ENCODE measurements around the gene PSEN1. TPM values are rescaled to one million over a fixed set of nuclear protein-coding genes. Genes with fewer than 3 reads are reported as not detected.

PSEN1 gene
- total and polyA plus RNA-seq, 10 of the 15 experiments (the other 5 are each of a cell fraction or from before 2014, with no cell fraction given), result 8.9 to 32.3 (median 21.8) TPM

DNA sequence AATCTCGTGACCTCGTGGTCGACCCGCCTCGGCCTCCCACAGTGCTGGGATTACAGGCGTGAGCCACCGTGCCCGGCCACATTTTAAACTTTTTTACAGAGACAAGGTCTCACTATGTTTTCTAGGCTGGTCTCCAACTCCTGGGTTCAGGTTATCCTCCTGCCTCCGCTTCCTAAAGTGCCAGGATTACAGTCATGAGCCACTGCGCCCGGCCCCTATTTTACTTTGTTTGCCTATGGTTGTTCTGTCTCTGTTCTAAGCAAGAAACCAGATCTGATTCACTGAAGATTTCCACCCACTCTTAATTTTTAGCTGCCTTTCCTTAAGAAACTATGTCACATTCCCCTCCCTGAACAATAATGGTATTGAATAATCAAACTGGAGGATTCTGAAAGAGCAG is 38.9 kb upstream of the PSEN1 start:
- no peak for DNase-seq (ENCODE audit: low read depth, low spot score)
- H3K27me3 ChIP-seq (replicated peaks in 1 of 2; ENCODE audit: control insufficient read depth in 2 of 2, insufficient read depth in 2 of 2, low read length in 1 of 2), result no peaks in the 10 kb centered on the region
- in situ Hi-C loops (cut with MboI) (no loop called here), intact Hi-C loops (cut with micrococcal nuclease; ENCODE audit: unreplicated experiment) (no loop called here)
- no peak overlapping the region for H3K4me3 ChIP-seq
- SMC1A ChIA-PET (ENCODE audit: uncharacterized antibody, unreplicated experiment), result interaction anchor here (0.6 to 1.2 kb wide), 3 partner anchors 46 to 959 kb away, joined by 3 to 4 read pairs (median 3); no protein-coding TSS in a partner anchor
- H3K9ac ChIP-seq (ENCODE audit: control insufficient read depth, insufficient read depth, low read length), result no peak overlapping the region
- no peak for ATAC-seq
- H3K27ac ChIP-seq (ENCODE audit: control insufficient read depth, insufficient read depth), result no peak overlapping the region
- no TSS peak for BruUV-seq (replicated peaks)
- CTCF ChIA-PET, result interaction anchor here (1.0 kb wide), 1 partner anchor 83 kb away, joined by 3 read pairs; no protein-coding TSS in a partner anchor
- H4K20me1 ChIP-seq (ENCODE audit: control insufficient read depth, insufficient read depth), result no peaks in the 10 kb centered on the region
- no peaks in the 10 kb centered on the region; the same call in 1 of the 2 replicates for H3K79me2 ChIP-seq (ENCODE audit: control insufficient read depth, insufficient read depth, low read length)
- 97% methylated on average over 11 of the region's 11 CpGs for WGBS (ENCODE audit: insufficient coverage, insufficient replicate concordance, low lambda C conversion rate, missing lambda C conversion rate)
- H3K4me1 ChIP-seq (ENCODE audit: control insufficient read depth, insufficient read depth, low read length), result no peaks in the 10 kb centered on the region
- no peak for FAIRE-seq
- no peak for TF ChIP-seq TCF3 (IDR thresholded peaks at IDR 0.05; ENCODE audit: borderline replicate concordance, insufficient read depth, low read depth, low read length)
- TF ChIP-seq, protein P1, sequence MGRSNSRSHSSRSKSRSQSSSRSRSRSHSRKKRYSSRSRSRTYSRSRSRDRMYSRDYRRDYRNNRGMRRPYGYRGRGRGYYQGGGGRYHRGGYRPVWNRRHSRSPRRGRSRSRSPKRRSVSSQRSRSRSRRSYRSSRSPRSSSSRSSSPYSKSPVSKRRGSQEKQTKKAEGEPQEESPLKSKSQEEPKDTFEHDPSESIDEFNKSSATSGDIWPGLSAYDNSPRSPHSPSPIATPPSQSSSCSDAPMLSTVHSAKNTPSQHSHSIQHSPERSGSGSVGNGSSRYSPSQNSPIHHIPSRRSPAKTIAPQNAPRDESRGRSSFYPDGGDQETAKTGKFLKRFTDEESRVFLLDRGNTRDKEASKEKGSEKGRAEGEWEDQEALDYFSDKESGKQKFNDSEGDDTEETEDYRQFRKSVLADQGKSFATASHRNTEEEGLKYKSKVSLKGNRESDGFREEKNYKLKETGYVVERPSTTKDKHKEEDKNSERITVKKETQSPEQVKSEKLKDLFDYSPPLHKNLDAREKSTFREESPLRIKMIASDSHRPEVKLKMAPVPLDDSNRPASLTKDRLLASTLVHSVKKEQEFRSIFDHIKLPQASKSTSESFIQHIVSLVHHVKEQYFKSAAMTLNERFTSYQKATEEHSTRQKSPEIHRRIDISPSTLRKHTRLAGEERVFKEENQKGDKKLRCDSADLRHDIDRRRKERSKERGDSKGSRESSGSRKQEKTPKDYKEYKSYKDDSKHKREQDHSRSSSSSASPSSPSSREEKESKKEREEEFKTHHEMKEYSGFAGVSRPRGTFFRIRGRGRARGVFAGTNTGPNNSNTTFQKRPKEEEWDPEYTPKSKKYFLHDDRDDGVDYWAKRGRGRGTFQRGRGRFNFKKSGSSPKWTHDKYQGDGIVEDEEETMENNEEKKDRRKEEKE (IDR thresholded peaks at IDR 0.05), result no peak
- TF ChIP-seq, protein P2, sequence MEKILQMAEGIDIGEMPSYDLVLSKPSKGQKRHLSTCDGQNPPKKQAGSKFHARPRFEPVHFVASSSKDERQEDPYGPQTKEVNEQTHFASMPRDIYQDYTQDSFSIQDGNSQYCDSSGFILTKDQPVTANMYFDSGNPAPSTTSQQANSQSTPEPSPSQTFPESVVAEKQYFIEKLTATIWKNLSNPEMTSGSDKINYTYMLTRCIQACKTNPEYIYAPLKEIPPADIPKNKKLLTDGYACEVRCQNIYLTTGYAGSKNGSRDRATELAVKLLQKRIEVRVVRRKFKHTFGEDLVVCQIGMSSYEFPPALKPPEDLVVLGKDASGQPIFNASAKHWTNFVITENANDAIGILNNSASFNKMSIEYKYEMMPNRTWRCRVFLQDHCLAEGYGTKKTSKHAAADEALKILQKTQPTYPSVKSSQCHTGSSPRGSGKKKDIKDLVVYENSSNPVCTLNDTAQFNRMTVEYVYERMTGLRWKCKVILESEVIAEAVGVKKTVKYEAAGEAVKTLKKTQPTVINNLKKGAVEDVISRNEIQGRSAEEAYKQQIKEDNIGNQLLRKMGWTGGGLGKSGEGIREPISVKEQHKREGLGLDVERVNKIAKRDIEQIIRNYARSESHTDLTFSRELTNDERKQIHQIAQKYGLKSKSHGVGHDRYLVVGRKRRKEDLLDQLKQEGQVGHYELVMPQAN (conservative IDR thresholded peaks at IDR 0.05), result no peak
- no peak for TF ChIP-seq BMI1 (IDR thresholded peaks at IDR 0.05; ENCODE audit: borderline replicate concordance)
- no peak for TF ChIP-seq ETV6 (conservative IDR thresholded peaks at IDR 0.05 in 1 of 2, IDR thresholded peaks at IDR 0.05 in 1 of 2; ENCODE audit: borderline replicate concordance in 1 of 2, low read depth in 1 of 2)
- TF ChIP-seq SREBF1 (IDR thresholded peaks at IDR 0.05; ENCODE audit: low read length), result no peak
- no peak for TF ChIP-seq SREBF2 (IDR thresholded peaks at IDR 0.05; ENCODE audit: low read length)
- TF ChIP-seq, protein P3, sequence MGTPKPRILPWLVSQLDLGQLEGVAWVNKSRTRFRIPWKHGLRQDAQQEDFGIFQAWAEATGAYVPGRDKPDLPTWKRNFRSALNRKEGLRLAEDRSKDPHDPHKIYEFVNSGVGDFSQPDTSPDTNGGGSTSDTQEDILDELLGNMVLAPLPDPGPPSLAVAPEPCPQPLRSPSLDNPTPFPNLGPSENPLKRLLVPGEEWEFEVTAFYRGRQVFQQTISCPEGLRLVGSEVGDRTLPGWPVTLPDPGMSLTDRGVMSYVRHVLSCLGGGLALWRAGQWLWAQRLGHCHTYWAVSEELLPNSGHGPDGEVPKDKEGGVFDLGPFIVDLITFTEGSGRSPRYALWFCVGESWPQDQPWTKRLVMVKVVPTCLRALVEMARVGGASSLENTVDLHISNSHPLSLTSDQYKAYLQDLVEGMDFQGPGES (IDR thresholded peaks at IDR 0.05), result no peak
- TF ChIP-seq RB1 (IDR thresholded peaks at IDR 0.05; ENCODE audit: borderline replicate concordance), result no peak
- TF ChIP-seq EGR1 (IDR thresholded peaks at IDR 0.05; ENCODE audit: borderline replicate concordance in 1 of 2, low read depth in 2 of 2, low read length in 2 of 2), result no peak
- TF ChIP-seq NBN (IDR thresholded peaks at IDR 0.05), result no peak
- TF ChIP-seq KDM1A (IDR thresholded peaks at IDR 0.05; ENCODE audit: borderline replicate concordance), result no peak
- TF ChIP-seq TCF12 (IDR thresholded peaks at IDR 0.05; ENCODE audit: low read depth, low read length), result no peak
- no peak for TF ChIP-seq SMARCA5 (IDR thresholded peaks at IDR 0.05)
- no peak for TF ChIP-seq JUNB (IDR thresholded peaks at IDR 0.05)
- no peak for TF ChIP-seq BACH1 (IDR thresholded peaks at IDR 0.05; ENCODE audit: borderline replicate concordance)
- no peak for TF ChIP-seq ATF7 (IDR thresholded peaks at IDR 0.05; ENCODE audit: low read depth)
- RAD21 ChIA-PET (ENCODE audit: unreplicated experiment), result no interaction called here
- POLR2A ChIA-PET, result interaction anchor here (0.7 kb wide), 1 partner anchor 117 kb away, joined by 3 read pairs; no protein-coding TSS in a partner anchor
- H3K36me3 ChIP-seq (ENCODE audit: control insufficient read depth in 2 of 2, insufficient read depth in 2 of 2, low read length in 1 of 2), result peaks cover 3 to 29% of the 10 kb centered on the region in 2 experiments
- H2AFZ ChIP-seq (ENCODE audit: control insufficient read depth, low read depth, low read length), result no peak overlapping the region
- H3K4me2 ChIP-seq (ENCODE audit: control insufficient read depth, insufficient read depth), result no peak overlapping the region
- no peaks in the 10 kb centered on the region for H3K9me3 ChIP-seq (replicated peaks; ENCODE audit: control insufficient read depth, insufficient read depth, low read length)

All from GM12878 (cell line).